OCI-LY3 (cell line): ENCODE results near the gene APOBEC3A.
"Not testable (repeated sequence)": the region's sequence is repeated elsewhere in the genome, so short reads cannot be mapped to it uniquely, and the experiment has no call there.

Experiments
- H2AFZ ChIP-seq: fragments of 200-600, 300-600 bp; shearing (Covaris generic); 2 replicates; pipeline ENCODE4 v1.6.0; 2014; ENCODE audit warnings: antibody characterized with exemption, low read depth, low read length
- H3K27ac ChIP-seq: fragments of 200-600, 300-600 bp; sonication (generic); 2 replicates; pipeline ENCODE4 v1.5.1; 2014; ENCODE audit warnings: mild to moderate bottlenecking, low read length, moderate library complexity, mixed read lengths
- H3K27me3 ChIP-seq: fragments of 200-600, 300-600 bp; sonication (generic); 2 replicates; pipeline ENCODE4 v1.6.1; 2014; ENCODE audit warnings: low read depth, low read length, mixed read lengths
- H3K36me3 ChIP-seq: fragments of 200-600, 300-600 bp; sonication (generic); replicated peaks from 2 replicates; pipeline ENCODE3; 2014; ENCODE audit warnings: low read depth, low read length, mixed read lengths
- H3K4me1 ChIP-seq: fragments of 300-600, 200-600 bp; sonication (generic); 2 replicates; pipeline ENCODE4 v1.6.1; 2014; ENCODE audit warnings: low read length, mixed read lengths
- H3K4me2 ChIP-seq: fragments of 200-600, 300-600 bp; sonication (generic); 2 replicates; pipeline ENCODE4 v1.6.1; 2014; ENCODE audit warnings: low read length, mixed read lengths
- H3K4me3 ChIP-seq: fragments of 300-600, 200-600 bp; sonication (generic); 2 replicates; pipeline ENCODE4 v1.5.1; 2014; ENCODE audit warnings: antibody characterized with exemption, mild to moderate bottlenecking, low read length, moderate library complexity
- H3K79me2 ChIP-seq: fragments of 300-600, 200-600 bp; shearing (Covaris generic); 2 replicates; pipeline ENCODE4 v1.6.1; 2014; ENCODE audit warnings: mild to moderate bottlenecking, low read length, mixed read lengths
- H3K9ac ChIP-seq: fragments of 300-600, 200-600 bp; shearing (Covaris generic); 2 replicates; pipeline ENCODE4 v1.6.0; 2014; ENCODE audit warnings: mild to moderate bottlenecking, low read length, moderate library complexity
- H3K9me3 ChIP-seq: fragments of 200-600, 300-600 bp; shearing (Covaris generic); 2 replicates; pipeline ENCODE4 v1.6.1; 2014; ENCODE audit warnings: low read length, mixed read lengths; ENCODE audit not compliant: insufficient read depth
- H4K20me1 ChIP-seq: fragments of 200-600, 300-600 bp; sonication (generic); 2 replicates; pipeline ENCODE4 v1.6.1; 2016; ENCODE audit warnings: low read length, mixed read lengths; ENCODE audit not compliant: insufficient read depth
- CTCF ChIP-seq: fragments of 200-600, 300-600 bp; sonication (generic); IDR thresholded peaks from 2 replicates; pipeline ENCODE4 v1.5.1; 2014; ENCODE audit warnings: antibody characterized with exemption, low read length, low read depth
- EZH2phosphoT487 ChIP-seq: fragments of 200-600 bp; shearing (Covaris generic); IDR thresholded peaks from 2 replicates; pipeline ENCODE4 v1.6.1; 2018; ENCODE audit warnings: antibody characterized with exemption, mixed run types, low read depth

APOBEC3A gene

DNA sequence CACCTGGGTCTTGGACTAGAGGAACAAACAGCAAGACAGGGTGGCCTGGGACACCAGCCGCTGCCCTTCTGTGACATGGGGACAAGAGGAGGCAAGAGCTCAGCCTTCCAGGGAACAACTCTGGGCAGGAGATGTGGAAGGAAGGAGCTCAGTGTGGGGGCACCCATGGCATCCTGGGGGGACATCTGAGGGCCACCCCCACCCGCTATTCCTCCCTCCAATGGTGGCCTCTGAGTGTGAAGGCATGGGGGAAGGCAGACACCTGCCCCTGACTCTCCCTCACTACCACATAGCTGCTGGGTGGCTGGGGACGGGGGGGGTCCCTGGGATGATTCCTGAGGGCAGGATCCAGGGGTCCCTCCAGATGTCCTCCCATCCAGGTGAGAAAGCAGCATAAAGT is 29.2 kb downstream of the APOBEC3A start:
- Histone ChIP-seq H2AFZ (no peak overlapping the region), H3K27me3 (no peaks in the 10 kb centered on the region), H3K79me2 (peaks cover 4% of the 10 kb centered on the region; the same call in 1 of the 2 replicates), H3K4me1 (peaks cover 56% of the 10 kb centered on the region), H3K27ac (no peak overlapping the region), H3K4me2 (peak overlapping the region; percentile 68; the same call in 1 of the 2 replicates), H3K9ac (peak overlapping the region; percentile 18; the same call in 1 of the 2 replicates), H3K4me3 (no peak overlapping the region), H3K36me3 (peaks cover 3% of the 10 kb centered on the region), H3K9me3 (no peaks in the 10 kb centered on the region), H4K20me1 (no peaks in the 10 kb centered on the region)
- TF ChIP-seq CTCF (no peak), EZH2phosphoT487 (no peak)

- Histone ChIP-seq H4K20me1 (no peaks in the 10 kb centered on the region), H3K4me1 (peaks cover 49% of the 10 kb centered on the region), H3K4me3 (no peak overlapping the region), H2AFZ (no peak overlapping the region), H3K27ac (no peak overlapping the region), H3K9me3 (no peaks in the 10 kb centered on the region), H3K9ac (no peak overlapping the region), H3K36me3 (peaks cover 3% of the 10 kb centered on the region), H3K27me3 (no peaks in the 10 kb centered on the region), H3K4me2 (no peak overlapping the region), H3K79me2 (peaks cover 4% of the 10 kb centered on the region; the same call in 1 of the 2 replicates)
- TF ChIP-seq EZH2phosphoT487, result no peak
- no peak for TF ChIP-seq CTCF
These were observed 29.9 kb downstream of the APOBEC3A start for GRCh38 chr22:38987171-38987895.

GRCh38 chr22:38989466-38989865 is 32.1 kb downstream of the APOBEC3A start:
- peaks cover 3% of the 10 kb centered on the region for H3K36me3 ChIP-seq
- H3K9ac ChIP-seq, result no peak overlapping the region
- H3K4me1 ChIP-seq, result peaks cover 46% of the 10 kb centered on the region
- H3K4me3 ChIP-seq, result no peak overlapping the region
- H3K4me2 ChIP-seq, result no peak overlapping the region
- no peaks in the 10 kb centered on the region for H3K27me3 ChIP-seq
- H3K27ac ChIP-seq, result no peak overlapping the region
- no peaks in the 10 kb centered on the region for H4K20me1 ChIP-seq
- no peak for TF ChIP-seq CTCF
- TF ChIP-seq EZH2phosphoT487, result no peak
- no peaks in the 10 kb centered on the region for H3K9me3 ChIP-seq
- H2AFZ ChIP-seq, result no peak overlapping the region
- H3K79me2 ChIP-seq, result no peaks in the 10 kb centered on the region

DNA sequence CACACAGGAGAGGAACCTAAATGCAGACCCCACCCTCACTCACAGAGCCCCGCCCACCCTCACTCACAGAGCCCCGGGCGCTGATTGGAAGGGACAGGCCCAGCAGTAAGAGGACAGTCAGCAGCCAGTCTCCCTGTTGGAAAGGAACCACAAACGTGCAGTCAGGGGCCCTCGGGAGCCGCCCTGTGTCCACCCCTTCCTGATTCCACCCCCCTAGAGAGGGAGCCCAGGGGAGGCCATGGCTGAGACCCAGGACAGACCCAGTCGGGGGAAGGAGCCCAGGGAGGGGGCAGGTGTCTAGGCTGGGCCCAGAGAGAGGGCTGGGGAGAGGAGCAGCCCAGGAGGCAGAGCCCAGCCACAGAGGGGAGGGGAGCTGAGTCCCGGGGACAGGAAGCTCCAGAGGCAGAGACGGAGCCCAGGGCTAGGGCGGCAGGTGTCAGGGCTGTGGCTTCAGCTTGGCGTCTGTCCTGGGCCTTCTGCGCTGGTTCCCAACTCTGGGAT is 35.5 kb downstream of the APOBEC3A start:
- H3K36me3 ChIP-seq, H3K9ac ChIP-seq, H3K27ac ChIP-seq, H2AFZ ChIP-seq, H4K20me1 ChIP-seq, H3K4me3 ChIP-seq, H3K27me3 ChIP-seq, H3K9me3 ChIP-seq, H3K79me2 ChIP-seq: not testable (repeated sequence)
- Histone ChIP-seq H3K4me1 (peaks cover 18% of the 10 kb centered on the region; the same call in 1 of the 2 replicates), H3K4me2 (peak overlapping the region; percentile 11; the same call in 1 of the 2 replicates)
